Thyroid gland (tissue), 4 donors: ENCODE data around the gene DCDC1. TPM values are rescaled to one million over a fixed set of nuclear protein-coding genes. Genes with fewer than 3 reads are reported as not detected.

ENCODE experiments used
- DNase-seq, 2 donors: peaks; one replicate each; pipeline ENCODE4 v3.0.0-alpha.2; 2019
- H3K27ac ChIP-seq, 3 donors: fragments of 200-600 bp; sonication (generic); 1 replicate in 2 of 3; 2 replicates in 1 of 3; pipeline ENCODE4 v1.5.1; 2016 to 2019; ENCODE audit warnings: mild to moderate bottlenecking in 1 of 3, moderate library complexity in 1 of 3
- H3K27me3 ChIP-seq: fragments of 200-600 bp; sonication (generic); one replicate; pipeline ENCODE4 v1.5.1; 2019
- H3K36me3 ChIP-seq, 2 donors: fragments of 200-600 bp; sonication (generic); one replicate each; pipeline ENCODE4 v1.5.1; 2016 to 2019
- H3K4me1 ChIP-seq, 2 donors: fragments of 200-600 bp; sonication (generic); one replicate each; pipeline ENCODE4 v1.5.1; 2017 to 2019
- H3K4me3 ChIP-seq, 3 donors: fragments of 200-600 bp; sonication (generic); replicated peaks in 1 of 3; 1 replicate in 2 of 3; 2 replicates in 1 of 3; pipeline ENCODE4 v1.5.1; 2016; ENCODE audit warnings: mild to moderate bottlenecking in 1 of 3
- H3K9me3 ChIP-seq: fragments of 200-600 bp; sonication (generic); one replicate; pipeline ENCODE4 v1.5.1; 2017
- POLR2A ChIP-seq, 2 donors: fragments of 450-650 bp; IDR thresholded peaks; one replicate each; pipeline ENCODE4 v1.6.1; 2017; ENCODE audit warnings: antibody characterized with exemption in 2 of 2, mild to moderate bottlenecking in 2 of 2, moderate library complexity in 1 of 2
- WGBS, 2 donors: methylation state at CpG; one replicate each; pipeline ENCODE4 v1.1.5; 2017; 5-methylcytosine and 5-hydroxymethylcytosine counted together
- intact Hi-C: fragments of 100-400 bp; cut with DNase I; formaldehyde crosslinking; loops from one replicate; pipeline ENCODE4 v1.15.1; 2023
- total RNA-seq, 4 donors: library from RNA; depleted of rRNA; stranded (reverse); fragments of >200 nt; gene quantifications; one replicate each; pipeline ENCODE4 v1.2.3, GENCODE V29; 2016
- TF ChIP-seq, protein P1 (sequence below), 6 experiments: fragments of 200-600 bp in 3 of 6; fragments of 450-650 bp in 3 of 6; sonication (generic) in 3 of 6; IDR thresholded peaks; one replicate each; pipeline ENCODE4 v1.5.1; 2016 to 2019; ENCODE audit warnings: antibody characterized with exemption in 6 of 6, mild to moderate bottlenecking in 2 of 6, inconsistent platforms in 1 of 6, moderate library complexity in 1 of 6

The DCDC1 gene
- total RNA-seq, 4 donors from 2014 or later = 4.4 to 17.2 (median 9.9) TPM

DNA sequence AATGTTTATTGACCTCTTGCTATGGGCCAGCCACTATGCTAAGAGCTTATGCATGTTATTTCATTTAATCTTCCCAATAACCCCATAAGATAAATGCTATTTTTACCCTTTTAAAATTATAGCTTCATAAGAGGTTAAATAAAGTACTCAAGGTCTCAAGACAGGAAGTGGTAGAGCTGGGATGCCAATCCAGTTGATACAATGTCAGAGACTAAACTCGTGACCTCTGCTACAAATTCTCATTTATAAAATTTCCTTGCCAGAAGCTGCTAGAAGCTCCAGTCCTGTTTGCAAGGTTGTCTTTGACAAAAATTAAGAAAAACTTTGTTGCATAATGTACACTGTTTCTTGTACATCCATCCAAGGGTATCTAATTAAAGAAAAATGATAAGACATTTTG is 517.4 kb downstream of the DCDC1 start:
- H3K4me3 ChIP-seq = no peak overlapping the region
- no peak for TF ChIP-seq POLR2A (IDR thresholded peaks at IDR 0.05)
- TF ChIP-seq, protein P1, sequence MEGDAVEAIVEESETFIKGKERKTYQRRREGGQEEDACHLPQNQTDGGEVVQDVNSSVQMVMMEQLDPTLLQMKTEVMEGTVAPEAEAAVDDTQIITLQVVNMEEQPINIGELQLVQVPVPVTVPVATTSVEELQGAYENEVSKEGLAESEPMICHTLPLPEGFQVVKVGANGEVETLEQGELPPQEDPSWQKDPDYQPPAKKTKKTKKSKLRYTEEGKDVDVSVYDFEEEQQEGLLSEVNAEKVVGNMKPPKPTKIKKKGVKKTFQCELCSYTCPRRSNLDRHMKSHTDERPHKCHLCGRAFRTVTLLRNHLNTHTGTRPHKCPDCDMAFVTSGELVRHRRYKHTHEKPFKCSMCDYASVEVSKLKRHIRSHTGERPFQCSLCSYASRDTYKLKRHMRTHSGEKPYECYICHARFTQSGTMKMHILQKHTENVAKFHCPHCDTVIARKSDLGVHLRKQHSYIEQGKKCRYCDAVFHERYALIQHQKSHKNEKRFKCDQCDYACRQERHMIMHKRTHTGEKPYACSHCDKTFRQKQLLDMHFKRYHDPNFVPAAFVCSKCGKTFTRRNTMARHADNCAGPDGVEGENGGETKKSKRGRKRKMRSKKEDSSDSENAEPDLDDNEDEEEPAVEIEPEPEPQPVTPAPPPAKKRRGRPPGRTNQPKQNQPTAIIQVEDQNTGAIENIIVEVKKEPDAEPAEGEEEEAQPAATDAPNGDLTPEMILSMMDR (IDR thresholded peaks at IDR 0.05) = no peak
- no peaks in the 10 kb centered on the region for H3K4me1 ChIP-seq
- intact Hi-C loops = no loop called here
- no peaks in the 10 kb centered on the region for H3K27me3 ChIP-seq
- H3K36me3 ChIP-seq = no peaks in the 10 kb centered on the region
- no peak overlapping the region for H3K27ac ChIP-seq
- WGBS, 2 donors = 71 to 87% methylated on average over 1 of the region's 1 CpG
- no peak for DNase-seq
- no peaks in the 10 kb centered on the region for H3K9me3 ChIP-seq

DNA sequence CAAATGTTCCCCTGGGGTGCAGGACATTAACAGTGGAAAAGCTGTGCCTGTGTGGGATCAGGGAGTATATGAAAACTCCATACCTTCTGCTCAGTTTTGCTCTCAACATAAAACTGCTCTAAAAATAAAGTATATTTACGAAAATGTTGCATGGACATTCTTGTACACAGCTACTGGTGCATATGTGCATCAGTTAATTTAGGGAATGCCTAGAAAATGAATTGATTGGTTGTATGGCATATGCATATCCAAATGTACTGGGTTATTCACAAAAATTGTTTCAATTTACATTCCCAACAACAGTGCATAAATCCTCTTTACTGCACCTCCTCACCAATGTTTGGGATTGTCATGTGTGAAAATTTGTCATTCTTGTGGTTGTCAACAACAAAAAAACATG is 532.3 kb downstream of the DCDC1 start:
- Histone ChIP-seq H3K27me3 (no peaks in the 10 kb centered on the region), H3K4me1 (no peaks in the 10 kb centered on the region), H3K36me3 (no peaks in the 10 kb centered on the region), H3K27ac (no peak overlapping the region), H3K4me3 (no peak overlapping the region), H3K9me3 (no peaks in the 10 kb centered on the region)
- intact Hi-C loops = no loop called here
- WGBS, 2 donors = 74 to 86% methylated on average over 1 of the region's 1 CpG
- DNase-seq = no peak
- TF ChIP-seq POLR2A (IDR thresholded peaks at IDR 0.05) = no peak
- TF ChIP-seq, protein P1 (IDR thresholded peaks at IDR 0.05) = no peak

DNA sequence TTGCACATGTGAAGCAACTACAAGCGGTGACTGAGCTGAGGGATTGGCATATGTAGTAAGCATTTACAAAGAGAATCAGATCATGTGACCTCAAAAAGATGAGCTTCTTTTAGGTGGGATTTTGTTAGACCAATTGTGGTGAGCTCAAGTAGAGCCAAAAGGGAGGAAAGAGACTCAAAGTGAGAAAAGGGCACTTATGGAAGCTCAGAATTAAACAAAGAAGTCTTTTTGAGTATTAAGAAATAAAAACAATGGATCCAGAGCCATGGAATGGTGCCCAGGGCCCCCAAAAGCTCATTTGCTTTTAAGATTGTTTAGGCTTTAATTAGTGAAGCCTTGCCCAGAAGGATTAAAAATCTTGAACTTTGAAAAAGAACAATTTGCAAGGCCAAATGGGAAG is 536.7 kb downstream of the DCDC1 start:
- intact Hi-C loops = no loop called here
- Histone ChIP-seq H3K9me3 (no peaks in the 10 kb centered on the region), H3K4me1 (no peaks in the 10 kb centered on the region), H3K4me3 (no peak overlapping the region), H3K27ac (no peak overlapping the region), H3K27me3 (no peaks in the 10 kb centered on the region), H3K36me3 (no peaks in the 10 kb centered on the region)
- no peak for DNase-seq
- 83 to 97% methylated on average over 1 of the region's 1 CpG for WGBS, 2 donors
- TF ChIP-seq, protein P1 (IDR thresholded peaks at IDR 0.05) = no peak
- TF ChIP-seq POLR2A (IDR thresholded peaks at IDR 0.05) = no peak

DNA sequence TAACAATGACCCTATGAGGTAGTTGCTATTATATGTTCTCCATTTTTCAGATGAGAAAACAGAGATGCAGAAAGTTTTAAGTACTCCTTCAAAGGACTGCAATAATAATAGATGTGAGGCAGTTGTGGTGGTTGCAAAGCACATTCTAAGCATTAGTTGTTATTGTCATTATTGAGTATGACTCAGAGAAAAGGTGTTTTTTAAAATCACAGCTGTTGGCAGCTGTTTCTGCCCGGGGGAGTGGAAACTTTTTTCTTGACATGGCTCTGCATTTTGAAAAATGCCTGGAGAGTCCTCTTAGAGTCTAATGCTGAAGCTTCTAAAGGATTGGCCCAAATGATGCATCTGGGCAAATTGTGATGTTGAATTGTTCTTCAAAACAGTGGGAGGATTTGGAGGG is 538.9 kb downstream of the DCDC1 start:
- Histone ChIP-seq H3K27ac (no peak overlapping the region), H3K27me3 (no peaks in the 10 kb centered on the region), H3K4me3 (no peak overlapping the region), H3K4me1 (no peaks in the 10 kb centered on the region), H3K36me3 (no peaks in the 10 kb centered on the region), H3K9me3 (no peaks in the 10 kb centered on the region)
- 28 to 32% methylated on average over 1 of the region's 1 CpG for WGBS, 2 donors
- DNase-seq = peak in 1 of 2 donors; percentile 2
- intact Hi-C loops = no loop called here
- TF ChIP-seq POLR2A (IDR thresholded peaks at IDR 0.05) = no peak
- TF ChIP-seq, protein P1 (IDR thresholded peaks at IDR 0.05) = no peak

DNA sequence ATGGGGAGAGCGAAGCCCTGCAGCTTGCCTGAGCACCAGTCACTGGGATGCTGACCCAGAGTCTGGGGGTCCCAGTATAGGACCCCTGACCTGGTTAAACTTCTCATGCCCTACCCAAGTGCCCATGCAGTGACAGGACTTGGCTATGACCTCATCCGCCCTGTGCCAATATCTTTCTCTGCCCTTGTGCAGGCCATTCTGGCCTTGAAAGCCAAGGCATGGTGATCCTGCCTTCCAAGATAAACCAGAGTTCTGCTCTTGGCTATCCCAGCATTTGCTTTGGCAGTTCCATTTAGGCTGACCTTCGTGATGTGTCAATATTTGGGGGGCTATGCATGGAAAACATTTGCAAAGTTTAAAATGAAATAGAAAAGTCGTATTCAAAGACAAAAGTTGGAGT is 542.6 kb downstream of the DCDC1 start:
- Histone ChIP-seq H3K4me1 (no peaks in the 10 kb centered on the region), H3K9me3 (no peaks in the 10 kb centered on the region), H3K27ac (no peak overlapping the region), H3K27me3 (no peaks in the 10 kb centered on the region), H3K36me3 (no peaks in the 10 kb centered on the region), H3K4me3 (no peak overlapping the region)
- no peak for TF ChIP-seq POLR2A (IDR thresholded peaks at IDR 0.05)
- TF ChIP-seq, protein P1 (IDR thresholded peaks at IDR 0.05) = no peak
- intact Hi-C loops = no loop called here
- 91 to 95% methylated on average over 4 of the region's 4 CpGs for WGBS, 2 donors
- DNase-seq = no peak
